AG09319 (cell line): ENCODE measurements around the gene TRAIP.

ENCODE experiments used
- DNase-seq: peaks from one replicate; pipeline ENCODE4 v3.0.0-alpha.2; 2010; ENCODE audit warnings: low read depth; ENCODE audit errors: extremely low read depth
- TF ChIP-seq, protein P1 (sequence below): IDR thresholded peaks from 2 replicates; pipeline ENCODE4 v1.5.1; 2011; ENCODE audit warnings: low read depth, mild to moderate bottlenecking, inconsistent platforms, low read length, moderate library complexity

Gene TRAIP

GRCh38 chr3:49794431-49794830 lies 61.9 kb downstream of the TRAIP start:
- no peak for DNase-seq
- TF ChIP-seq, protein P1, sequence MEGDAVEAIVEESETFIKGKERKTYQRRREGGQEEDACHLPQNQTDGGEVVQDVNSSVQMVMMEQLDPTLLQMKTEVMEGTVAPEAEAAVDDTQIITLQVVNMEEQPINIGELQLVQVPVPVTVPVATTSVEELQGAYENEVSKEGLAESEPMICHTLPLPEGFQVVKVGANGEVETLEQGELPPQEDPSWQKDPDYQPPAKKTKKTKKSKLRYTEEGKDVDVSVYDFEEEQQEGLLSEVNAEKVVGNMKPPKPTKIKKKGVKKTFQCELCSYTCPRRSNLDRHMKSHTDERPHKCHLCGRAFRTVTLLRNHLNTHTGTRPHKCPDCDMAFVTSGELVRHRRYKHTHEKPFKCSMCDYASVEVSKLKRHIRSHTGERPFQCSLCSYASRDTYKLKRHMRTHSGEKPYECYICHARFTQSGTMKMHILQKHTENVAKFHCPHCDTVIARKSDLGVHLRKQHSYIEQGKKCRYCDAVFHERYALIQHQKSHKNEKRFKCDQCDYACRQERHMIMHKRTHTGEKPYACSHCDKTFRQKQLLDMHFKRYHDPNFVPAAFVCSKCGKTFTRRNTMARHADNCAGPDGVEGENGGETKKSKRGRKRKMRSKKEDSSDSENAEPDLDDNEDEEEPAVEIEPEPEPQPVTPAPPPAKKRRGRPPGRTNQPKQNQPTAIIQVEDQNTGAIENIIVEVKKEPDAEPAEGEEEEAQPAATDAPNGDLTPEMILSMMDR = no peak

DNA sequence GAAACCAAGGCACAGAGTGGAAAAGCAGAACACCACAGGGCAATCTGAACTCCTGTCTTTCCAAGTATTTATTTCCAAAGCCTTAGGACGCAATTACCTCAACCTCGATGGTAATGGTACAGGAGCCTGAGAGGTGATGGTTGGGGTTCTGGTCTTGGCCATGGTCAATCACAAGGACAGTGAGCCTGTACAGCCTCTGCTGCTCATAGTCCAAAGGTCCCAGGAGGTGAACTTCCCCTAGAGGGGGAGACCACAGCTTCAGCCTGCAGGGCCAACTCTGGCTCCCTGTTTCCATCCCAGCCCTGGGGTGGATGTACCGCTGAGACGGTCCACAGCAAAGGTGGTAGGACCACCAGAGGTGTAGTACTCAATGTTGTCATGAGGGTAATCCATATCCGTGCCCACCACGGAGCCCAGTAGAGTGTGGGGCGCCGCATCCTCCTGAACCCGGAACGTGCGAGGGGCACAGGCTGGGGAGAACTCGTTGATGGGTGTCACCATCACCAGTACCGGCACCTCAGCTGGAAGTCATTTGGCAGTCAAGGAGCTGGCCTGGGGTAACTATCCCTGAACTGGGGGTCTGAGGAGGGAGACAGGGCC lies 62.8 kb downstream of the TRAIP start:
- no peak for DNase-seq
- TF ChIP-seq, protein P1 = no peak

DNA sequence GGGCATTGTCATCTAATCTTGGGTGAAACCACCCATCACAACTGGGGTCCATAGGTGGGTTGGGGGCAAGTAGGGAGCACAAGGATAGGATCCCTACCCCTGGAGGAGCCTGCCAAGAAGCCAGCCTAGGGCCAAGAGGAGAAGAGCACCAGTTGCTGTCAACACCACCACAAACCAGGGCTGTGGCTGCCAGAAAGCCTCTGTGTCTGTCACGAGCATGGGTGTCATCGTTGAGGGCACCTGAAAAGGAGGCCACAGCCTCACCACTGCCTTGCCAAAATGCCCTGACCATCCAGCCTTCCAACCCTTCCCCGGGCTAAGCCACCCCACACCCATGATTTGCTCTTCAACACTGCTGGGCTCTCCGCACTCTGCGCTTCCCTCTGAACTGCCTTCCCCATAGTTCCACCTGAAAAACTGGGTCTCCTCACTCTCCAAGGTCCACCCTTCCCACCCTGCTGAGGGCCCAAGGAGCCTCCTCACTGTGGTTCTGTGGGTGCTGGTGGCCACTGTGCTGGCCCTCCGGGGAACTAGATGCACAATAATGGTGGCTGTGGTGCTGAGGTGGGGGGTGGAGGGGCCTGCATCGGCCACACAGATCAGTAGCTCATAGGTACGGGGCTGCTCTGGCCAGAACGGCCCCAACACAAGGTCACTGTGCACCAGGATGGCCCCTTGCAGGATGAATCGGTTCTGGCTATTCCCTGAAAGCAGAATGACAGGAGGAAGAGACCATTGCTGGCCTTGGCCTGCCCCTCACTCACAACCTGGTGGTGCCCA lies 63.8 kb downstream of the TRAIP start:
- DNase-seq = no peak
- TF ChIP-seq, protein P1 = no peak

DNA sequence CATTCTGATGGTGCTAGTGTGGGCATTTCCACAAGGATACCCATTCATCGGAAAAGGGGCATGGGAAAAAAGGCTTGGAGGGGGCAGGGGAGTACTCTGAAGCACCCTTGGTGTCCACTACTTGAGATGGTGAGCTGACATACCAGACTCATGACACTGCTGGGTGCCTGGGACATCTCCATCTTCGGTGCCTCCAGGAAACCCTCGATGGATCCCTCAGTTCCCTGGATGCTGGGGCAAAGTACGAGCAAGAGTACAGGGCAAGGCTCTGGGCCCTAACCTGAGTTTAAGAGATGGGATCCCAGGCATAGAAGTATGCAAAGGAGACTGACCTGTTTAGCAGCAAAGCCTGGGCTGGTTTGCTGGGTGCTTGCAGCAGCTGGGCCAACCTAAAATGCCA lies 64.8 kb downstream of the TRAIP start:
- TF ChIP-seq, protein P1 = no peak

GRCh38 chr3:49790626-49791411 lies 65.5 kb downstream of the TRAIP start:
- TF ChIP-seq, protein P1 = no peak
- DNase-seq = no peak

More for the DNA sequence above, 64.8 kb downstream of the TRAIP start:
- no peak for DNase-seq

- TF ChIP-seq, protein P1 = no peak
- no peak for DNase-seq
Observed at GRCh38 chr3:49788056-49788455, 68.3 kb downstream of the TRAIP start.

GRCh38 chr3:49787536-49787935 lies 68.8 kb downstream of the TRAIP start:
- TF ChIP-seq, protein P1 = no peak

More at GRCh38 chr3:49787536-49787935, 68.8 kb downstream of the TRAIP start:
- DNase-seq = no peak
